GM21526 (cell line): Measurements from ENCODE around the gene IRS1.

Experiments
- ATAC-seq: cut with Tn5 transposase; IDR thresholded peaks from one replicate; pipeline ENCODE4 v1.9.1; 2021; ENCODE audit warnings: moderate library complexity; ENCODE audit not compliant: unreplicated experiment, low FRiP score

Gene IRS1

GRCh38 chr2:226733189-226733858 is 66.3 kb downstream of the IRS1 start:
- no peak for ATAC-seq

- ATAC-seq = no peak
Measured at GRCh38 chr2:226732478-226733188, 67.0 kb downstream of the IRS1 start.

- ATAC-seq = no peak
Measured at GRCh38 chr2:226730481-226730880, 69.1 kb downstream of the IRS1 start.

GRCh38 chr2:226728996-226729395 is 70.6 kb downstream of the IRS1 start:
- ATAC-seq = no peak

- ATAC-seq = no peak
Measured at GRCh38 chr2:226727251-226727650, 72.4 kb downstream of the IRS1 start.

GRCh38 chr2:226726546-226726945 is 73.1 kb downstream of the IRS1 start:
- no peak for ATAC-seq

GRCh38 chr2:226725126-226725860 is 74.3 kb downstream of the IRS1 start:
- no peak for ATAC-seq

GRCh38 chr2:226721541-226721940 is 78.1 kb downstream of the IRS1 start:
- ATAC-seq = no peak

GRCh38 chr2:226720948-226721347 is 78.7 kb downstream of the IRS1 start:
- no peak for ATAC-seq

- ATAC-seq = no peak
Measured at GRCh38 chr2:226717719-226718118, 81.9 kb downstream of the IRS1 start.

- no peak for ATAC-seq
Measured at GRCh38 chr2:226716126-226716525, 83.5 kb downstream of the IRS1 start.

- ATAC-seq = no peak
Measured at GRCh38 chr2:226715347-226715990, 84.2 kb downstream of the IRS1 start.

GRCh38 chr2:226712941-226713340 is 86.7 kb downstream of the IRS1 start:
- no peak for ATAC-seq

- no peak for ATAC-seq
Measured at GRCh38 chr2:226711606-226712296, 87.9 kb downstream of the IRS1 start.

- ATAC-seq = no peak
Measured at GRCh38 chr2:226707499-226707898, 92.1 kb downstream of the IRS1 start.

- no peak for ATAC-seq
Measured at GRCh38 chr2:226705965-226706364, 93.7 kb downstream of the IRS1 start.

- no peak for ATAC-seq
Measured at GRCh38 chr2:226705133-226705886, 94.3 kb downstream of the IRS1 start.

- ATAC-seq = no peak
Measured at GRCh38 chr2:226703514-226703913, 96.1 kb downstream of the IRS1 start.

GRCh38 chr2:226702376-226702775 is 97.2 kb downstream of the IRS1 start:
- no peak for ATAC-seq

GRCh38 chr2:226701052-226701451 is 98.6 kb downstream of the IRS1 start:
- ATAC-seq = peak; percentile 67
